AG04450 (cell line): ENCODE results near the gene EXOC7. TPM values are rescaled to one million over a fixed set of nuclear protein-coding genes. Genes with fewer than 3 reads are reported as not detected.

ENCODE experiments used
- CTCF ChIA-PET: fragments of 300-600, 350-600 bp; formaldehyde crosslinking; extraction: SDS; loops from one replicate; lab custom pipeline; 2022; ENCODE audit warnings: antibody characterized with exemption, inconsistent platforms; lab: Charles Lee
- POLR2A ChIA-PET: fragments of 350-600 bp; formaldehyde crosslinking; extraction: SDS; loops from one replicate; lab custom pipeline; 2021; ENCODE audit warnings: antibody characterized with exemption, inconsistent platforms; lab: Yijun Ruan, JAX
- DNase-seq: peaks from one replicate; pipeline ENCODE4 v3.0.0-alpha.2; 2011; ENCODE audit warnings: low read depth, low spot score
- H3K27ac ChIP-seq: one replicate; pipeline ENCODE4 v1.5.1; 2012; ENCODE audit warnings: low read depth, low read length, control low read depth
- H3K27me3 ChIP-seq: one replicate; pipeline ENCODE4 v1.6.0; 2012; ENCODE audit warnings: low read length; ENCODE audit not compliant: control insufficient read depth, insufficient read depth
- H3K4me3 ChIP-seq: 2 replicates; pipeline ENCODE4 v1.5.1; 2011; ENCODE audit warnings: mild to moderate bottlenecking, low read depth, low read length, control low read depth
- H3K9me3 ChIP-seq: 2 replicates; pipeline ENCODE4 v1.5.1; 2012; ENCODE audit warnings: low read length; ENCODE audit not compliant: control insufficient read depth, insufficient read depth
- polyA plus RNA-seq: library from polyadenylated mRNA; depleted of rRNA; stranded (reverse); fragments of >200 nt; gene quantifications from 2 replicates; pipeline ENCODE4 v1.2.3, GENCODE V29; 2011
- TF ChIP-seq, protein P1 (sequence below): IDR thresholded peaks from 2 replicates; pipeline ENCODE4 v1.5.1; 2011; ENCODE audit warnings: low read depth, low read length, control low read depth, inconsistent platforms

Gene EXOC7
- polyA plus RNA-seq, 1 experiment, result 97.6 TPM

DNA sequence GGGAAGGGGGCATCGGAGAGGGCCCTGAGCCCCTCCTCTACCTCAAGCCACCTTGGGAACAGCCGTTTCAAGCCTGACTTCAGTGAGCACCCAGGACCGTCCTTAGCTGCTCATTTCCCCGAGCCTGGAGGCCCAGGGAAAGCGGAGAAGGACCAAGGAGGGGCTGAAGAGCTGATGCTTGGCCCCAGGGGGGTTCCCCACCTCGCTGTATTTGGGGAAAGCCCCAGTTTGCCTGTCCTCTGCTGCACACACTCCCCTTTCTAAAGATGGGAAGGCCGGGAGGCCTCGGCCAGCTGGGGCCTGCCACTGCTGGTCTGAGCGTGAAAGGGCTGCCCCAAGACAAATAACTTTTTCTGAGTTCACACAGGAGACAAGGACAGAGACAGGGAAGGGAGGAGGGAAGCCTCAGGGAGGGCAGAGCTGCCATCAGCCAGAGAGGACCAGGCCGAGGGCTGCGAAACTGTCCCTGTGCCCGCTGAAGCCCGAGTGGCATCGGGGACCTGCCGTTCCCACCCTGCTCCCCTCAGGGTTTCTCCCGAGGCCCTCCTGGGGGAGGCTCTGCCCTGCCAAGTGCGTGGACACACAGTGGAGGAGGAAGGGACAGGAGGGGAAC, 13.0 kb downstream of the EXOC7 start:
- CTCF ChIA-PET, result no interaction called here
- TF ChIP-seq, protein P1, sequence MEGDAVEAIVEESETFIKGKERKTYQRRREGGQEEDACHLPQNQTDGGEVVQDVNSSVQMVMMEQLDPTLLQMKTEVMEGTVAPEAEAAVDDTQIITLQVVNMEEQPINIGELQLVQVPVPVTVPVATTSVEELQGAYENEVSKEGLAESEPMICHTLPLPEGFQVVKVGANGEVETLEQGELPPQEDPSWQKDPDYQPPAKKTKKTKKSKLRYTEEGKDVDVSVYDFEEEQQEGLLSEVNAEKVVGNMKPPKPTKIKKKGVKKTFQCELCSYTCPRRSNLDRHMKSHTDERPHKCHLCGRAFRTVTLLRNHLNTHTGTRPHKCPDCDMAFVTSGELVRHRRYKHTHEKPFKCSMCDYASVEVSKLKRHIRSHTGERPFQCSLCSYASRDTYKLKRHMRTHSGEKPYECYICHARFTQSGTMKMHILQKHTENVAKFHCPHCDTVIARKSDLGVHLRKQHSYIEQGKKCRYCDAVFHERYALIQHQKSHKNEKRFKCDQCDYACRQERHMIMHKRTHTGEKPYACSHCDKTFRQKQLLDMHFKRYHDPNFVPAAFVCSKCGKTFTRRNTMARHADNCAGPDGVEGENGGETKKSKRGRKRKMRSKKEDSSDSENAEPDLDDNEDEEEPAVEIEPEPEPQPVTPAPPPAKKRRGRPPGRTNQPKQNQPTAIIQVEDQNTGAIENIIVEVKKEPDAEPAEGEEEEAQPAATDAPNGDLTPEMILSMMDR, result no peak
- no peaks in the 10 kb centered on the region for H3K9me3 ChIP-seq
- no peak overlapping the region for H3K4me3 ChIP-seq
- no peak overlapping the region for H3K27ac ChIP-seq
- POLR2A ChIA-PET, result no interaction called here
- DNase-seq, result no peak
- no peaks in the 10 kb centered on the region for H3K27me3 ChIP-seq

DNA sequence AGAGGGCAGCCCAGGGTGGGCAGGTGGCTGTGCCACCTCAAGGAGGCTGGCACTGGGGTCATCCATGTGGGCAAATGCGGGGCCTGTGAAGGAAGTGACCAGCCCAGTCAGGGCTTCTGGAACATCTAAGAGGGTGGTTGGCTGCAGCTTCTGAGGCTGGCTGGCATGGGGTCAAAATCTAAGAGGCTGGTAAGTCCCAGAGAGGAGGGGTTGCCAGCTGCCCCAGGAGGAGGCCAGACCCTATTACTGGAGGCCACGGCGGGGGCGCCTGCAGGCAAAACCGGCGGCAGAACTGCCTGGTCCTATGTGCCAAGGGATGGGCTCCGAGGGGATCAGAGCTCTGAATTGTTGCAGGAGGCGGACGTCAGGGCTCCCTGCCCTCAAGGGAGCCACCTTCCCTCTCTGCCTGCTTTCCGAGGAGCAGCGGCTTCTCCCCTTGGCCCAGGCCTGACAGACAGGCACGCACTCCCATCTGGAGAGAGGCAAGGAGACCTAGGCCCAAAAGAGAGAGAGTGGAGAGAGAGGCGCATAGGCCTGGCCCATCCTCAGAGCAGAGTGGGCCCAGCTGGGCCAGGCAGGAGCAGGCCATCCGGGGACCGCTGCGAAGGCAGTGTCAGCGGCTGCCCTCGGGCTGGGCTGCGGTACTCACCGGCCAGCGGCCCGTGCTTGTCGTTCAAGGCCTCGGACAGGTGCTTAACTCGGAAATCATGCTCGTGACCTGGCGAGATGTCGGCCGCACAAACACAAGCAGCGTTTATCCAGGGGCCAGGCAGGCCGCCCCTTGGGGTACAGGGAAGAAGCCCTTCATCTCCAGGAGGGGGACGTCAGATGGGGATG, 13.7 kb downstream of the EXOC7 start:
- H3K9me3 ChIP-seq, result no peaks in the 10 kb centered on the region
- DNase-seq, result no peak
- no peak overlapping the region for H3K27ac ChIP-seq
- TF ChIP-seq, protein P1, result no peak
- ChIA-PET POLR2A (interaction anchor here (0.7 kb wide), 1 partner anchor 32 kb away, joined by 3 read pairs; no protein-coding TSS in a partner anchor), CTCF (no interaction called here)
- no peak overlapping the region for H3K4me3 ChIP-seq
- H3K27me3 ChIP-seq, result no peaks in the 10 kb centered on the region

DNA sequence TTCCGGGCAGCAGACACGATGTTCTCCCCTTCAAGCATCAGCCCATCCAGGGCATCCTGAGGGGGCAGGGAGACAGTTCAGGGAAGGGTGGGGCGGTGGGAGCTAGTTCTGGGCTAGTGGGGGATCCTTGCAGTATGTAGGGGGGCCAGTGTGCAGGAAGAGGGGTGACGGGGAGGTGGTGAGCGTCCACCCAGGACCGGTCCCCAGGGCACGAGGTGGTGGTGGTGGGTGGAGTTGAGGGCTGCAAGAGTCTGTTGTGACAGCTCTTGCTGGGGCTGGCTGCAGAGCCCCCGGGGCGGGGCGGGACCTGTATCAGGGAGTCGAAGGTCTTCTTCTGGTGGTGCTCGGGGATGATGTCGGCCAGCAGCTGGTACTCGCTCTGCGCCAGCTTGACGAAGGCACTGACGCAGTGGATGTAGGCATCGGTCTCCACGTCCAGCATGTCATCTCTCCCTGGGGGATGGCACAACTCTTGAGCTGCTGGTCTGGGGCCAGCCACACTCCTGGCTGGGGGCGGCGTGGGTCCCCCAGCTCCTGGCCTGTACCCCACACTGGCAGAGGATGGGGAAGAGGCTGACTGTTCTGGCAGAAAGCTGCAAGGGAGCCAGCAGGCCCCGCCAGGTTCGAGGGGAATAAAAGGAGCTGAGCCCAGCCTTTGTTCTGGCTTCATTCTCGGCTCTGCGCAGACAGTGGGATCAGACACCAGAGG, 14.6 kb downstream of the EXOC7 start:
- TF ChIP-seq, protein P1, result no peak
- Histone ChIP-seq H3K27ac (no peak overlapping the region), H3K4me3 (no peak overlapping the region), H3K27me3 (no peaks in the 10 kb centered on the region), H3K9me3 (no peaks in the 10 kb centered on the region)
- ChIA-PET POLR2A (no interaction called here), CTCF (no interaction called here)
- DNase-seq, result no peak

DNA sequence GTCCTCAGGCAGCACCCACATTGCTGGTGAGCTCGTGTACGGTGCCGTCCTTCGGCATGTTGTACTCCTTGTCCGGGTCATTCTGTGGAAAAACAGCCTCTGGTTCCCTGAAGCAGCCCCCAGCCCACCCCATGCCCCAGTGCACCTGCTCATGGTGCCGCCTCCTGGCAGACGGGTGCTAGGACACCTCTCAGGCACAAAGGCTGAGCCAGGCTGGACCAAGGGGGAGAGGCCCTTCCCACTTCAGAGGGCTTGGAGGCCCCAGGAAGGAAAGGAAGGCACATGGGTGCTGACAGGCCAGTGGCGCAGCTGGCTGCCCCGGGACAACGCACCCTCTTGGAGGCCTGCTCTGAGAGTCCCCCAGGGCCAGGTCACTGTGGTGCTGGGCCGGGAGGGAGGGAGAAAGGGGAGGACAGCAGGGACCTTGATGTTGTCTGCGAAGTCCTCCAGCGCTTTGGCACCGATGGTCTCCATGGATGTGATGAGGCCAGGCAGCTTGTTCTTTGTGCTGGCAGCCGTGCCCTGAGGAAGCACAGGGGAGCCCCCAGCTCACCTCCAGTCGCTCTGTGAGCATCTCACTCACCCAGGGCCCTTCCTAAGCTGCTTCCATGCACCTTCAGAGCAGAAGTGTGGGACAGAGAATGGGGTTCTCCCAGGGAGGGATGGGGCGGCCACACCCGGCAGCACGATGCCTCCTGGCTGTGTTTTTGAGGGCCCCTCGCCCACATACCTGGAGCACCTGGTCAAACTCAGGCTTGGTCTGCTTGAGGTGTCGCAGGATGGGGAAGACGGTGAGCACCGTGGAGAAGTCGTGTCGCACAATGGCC, 15.3 kb downstream of the EXOC7 start:
- ChIA-PET CTCF (no interaction called here), POLR2A (interaction anchor here (0.6 kb wide), 1 partner anchor 11 kb away, joined by 3 read pairs; no protein-coding TSS in a partner anchor)
- no peak overlapping the region for H3K4me3 ChIP-seq
- H3K27ac ChIP-seq, result no peak overlapping the region
- TF ChIP-seq, protein P1, result peak; percentile 12; the same call in 1 of the 2 replicates
- H3K27me3 ChIP-seq, result no peaks in the 10 kb centered on the region
- DNase-seq, result no peak
- no peaks in the 10 kb centered on the region for H3K9me3 ChIP-seq
